ENCODE measurements around the gene EVX2. TPM values are rescaled to one million over a fixed set of nuclear protein-coding genes. Genes with fewer than 3 reads are reported as not detected.
A peak's percentile ranks its signal among the peaks of the same experiment; 100 is the strongest.

Gene EVX2
- total RNA-seq, 1 donor from 2014 or later: not detected

- Mint-ChIP-seq H3K27ac (no peak overlapping the region), H3K36me3 (ENCODE audit: insufficient read depth) (no peaks in the 10 kb centered on the region), H3K4me3 (ENCODE audit: low read depth) (no peak overlapping the region), H3K9me3 (ENCODE audit: low read depth) (no peaks in the 10 kb centered on the region), H3K27me3 (peaks cover 92% of the 10 kb centered on the region), H3K4me1 (ENCODE audit: low read depth) (no peaks in the 10 kb centered on the region)
- TF ChIP-seq CTCF (IDR thresholded peaks at IDR 0.05; ENCODE audit: unreplicated experiment): peak; percentile 7
- no peak for DNase-seq (ENCODE audit: low spot score, unreplicated experiment)
Observed at GRCh38 chr2:176120364-176121189, 36.8 kb upstream of the EVX2 start.

GRCh38 chr2:176118601-176119339 is 35.0 kb upstream of the EVX2 start:
- H3K4me3 Mint-ChIP-seq (ENCODE audit: low read depth): no peak overlapping the region
- H3K4me1 Mint-ChIP-seq (ENCODE audit: low read depth): no peaks in the 10 kb centered on the region
- no peak for DNase-seq (ENCODE audit: low spot score, unreplicated experiment)
- peak; percentile 57 for TF ChIP-seq CTCF (IDR thresholded peaks at IDR 0.05; ENCODE audit: unreplicated experiment)
- H3K27ac Mint-ChIP-seq: peak overlapping the region; percentile 55
- H3K36me3 Mint-ChIP-seq (ENCODE audit: insufficient read depth): no peaks in the 10 kb centered on the region
- H3K9me3 Mint-ChIP-seq (ENCODE audit: low read depth): no peaks in the 10 kb centered on the region
- peaks cover 90% of the 10 kb centered on the region for H3K27me3 Mint-ChIP-seq

GRCh38 chr2:176117823-176118371 is 34.1 kb upstream of the EVX2 start:
- H3K9me3 Mint-ChIP-seq (ENCODE audit: low read depth): no peaks in the 10 kb centered on the region
- DNase-seq (ENCODE audit: low spot score, unreplicated experiment): no peak
- peaks cover 92% of the 10 kb centered on the region for H3K27me3 Mint-ChIP-seq
- no peaks in the 10 kb centered on the region for H3K36me3 Mint-ChIP-seq (ENCODE audit: insufficient read depth)
- no peaks in the 10 kb centered on the region for H3K4me1 Mint-ChIP-seq (ENCODE audit: low read depth)
- no peak for TF ChIP-seq CTCF (IDR thresholded peaks at IDR 0.05; ENCODE audit: unreplicated experiment)
- no peak overlapping the region for H3K4me3 Mint-ChIP-seq (ENCODE audit: low read depth)
- no peak overlapping the region for H3K27ac Mint-ChIP-seq

GRCh38 chr2:176117162-176117822 is 33.5 kb upstream of the EVX2 start:
- Mint-ChIP-seq H3K4me3 (ENCODE audit: low read depth) (no peak overlapping the region), H3K27ac (no peak overlapping the region), H3K9me3 (ENCODE audit: low read depth) (no peaks in the 10 kb centered on the region), H3K36me3 (ENCODE audit: insufficient read depth) (no peaks in the 10 kb centered on the region), H3K27me3 (peaks cover 95% of the 10 kb centered on the region), H3K4me1 (ENCODE audit: low read depth) (no peaks in the 10 kb centered on the region)
- DNase-seq (ENCODE audit: low spot score, unreplicated experiment): no peak
- no peak for TF ChIP-seq CTCF (IDR thresholded peaks at IDR 0.05; ENCODE audit: unreplicated experiment)

Measured in progenitor cell of endocrine pancreas (in vitro differentiated cells).